Smooth muscle cell (in vitro differentiated cells): ENCODE measurements around the gene OTOF. TPM values are rescaled to one million over a fixed set of nuclear protein-coding genes. Genes with fewer than 3 reads are reported as not detected.

Source experiments
- DNase-seq: peaks from one replicate; lab custom pipeline; 2025; ENCODE audit not compliant: unreplicated experiment; lab: John Stamatoyannopoulos, UW
- H2AFZ ChIP-seq: fragments of 200-600 bp; sonication (generic); 2 replicates; pipeline ENCODE4 v1.6.0; 2016; ENCODE audit warnings: antibody characterized with exemption, low read depth, mild to moderate bottlenecking
- H3F3A ChIP-seq: fragments of 200-600 bp; sonication (generic); 2 replicates; pipeline ENCODE4 v1.6.0; 2017; ENCODE audit warnings: antibody characterized with exemption, low read depth
- H3K27ac ChIP-seq: fragments of 200-600 bp; sonication (generic); 2 replicates; pipeline ENCODE4 v1.5.1; 2016; ENCODE audit warnings: low read depth, mild to moderate bottlenecking
- H3K27me3 ChIP-seq: fragments of 200-600 bp; sonication (generic); 2 replicates; pipeline ENCODE4 v1.6.1; 2016; ENCODE audit warnings: low read depth, mild to moderate bottlenecking
- H3K36me3 ChIP-seq: fragments of 200-600 bp; sonication (generic); 2 replicates; pipeline ENCODE4 v1.5.1; 2016; ENCODE audit warnings: low read depth
- H3K4me1 ChIP-seq: fragments of 200-600 bp; sonication (generic); 2 replicates; pipeline ENCODE4 v1.5.1; 2016; ENCODE audit warnings: low read depth
- H3K4me2 ChIP-seq: fragments of 200-600 bp; sonication (generic); 2 replicates; pipeline ENCODE4 v1.6.0; 2016; ENCODE audit warnings: mild to moderate bottlenecking
- H3K4me3 ChIP-seq: fragments of 200-600 bp; sonication (generic); 2 replicates; pipeline ENCODE4 v1.5.1; 2016; ENCODE audit warnings: mild to moderate bottlenecking
- H3K79me2 ChIP-seq: fragments of 200-600 bp; sonication (generic); 2 replicates; pipeline ENCODE4 v1.6.0; 2016; ENCODE audit warnings: low read depth, mild to moderate bottlenecking
- H3K9ac ChIP-seq: fragments of 200-600 bp; sonication (generic); 2 replicates; pipeline ENCODE4 v1.6.0; 2016; ENCODE audit warnings: low read depth
- H3K9me3 ChIP-seq: fragments of 200-600 bp; sonication (generic); replicated peaks from 2 replicates; pipeline ENCODE4 v1.5.1; 2016; ENCODE audit warnings: low read depth
- H4K20me1 ChIP-seq: fragments of 200-600 bp; sonication (generic); 2 replicates; pipeline ENCODE4 v1.6.0; 2016; ENCODE audit warnings: low read depth
- CTCF ChIP-seq: fragments of 200-600 bp; sonication (generic); IDR thresholded peaks from 2 replicates; pipeline ENCODE4 v1.5.1; 2017; ENCODE audit warnings: borderline replicate concordance, mild to moderate bottlenecking, antibody characterized with exemption; ENCODE audit not compliant: insufficient read depth, poor library complexity, severe bottlenecking
- WGBS: methylation state at CpG from one replicate; pipeline ENCODE4 v1.1.7; 2016; ENCODE audit warnings: low lambda C conversion rate; 5-methylcytosine and 5-hydroxymethylcytosine counted together
- polyA plus RNA-seq: library from polyadenylated mRNA; unstranded; fragments of >200 nt; fragmentation: Nextera tagmentation; extraction: Ambion mirVana; gene quantifications from 2 replicates; pipeline ENCODE4 v1.2.1, GENCODE V29; 2016
- total RNA-seq: library from RNA; depleted of rRNA; stranded (reverse); fragments of >200 nt; gene quantifications from 2 replicates; pipeline ENCODE4 v1.2.3, GENCODE V29; 2014

Gene OTOF
- total and polyA plus RNA-seq, 2 experiments from 2014 or later: 0.05 TPM; not detected in 1

- no peaks in the 10 kb centered on the region for H3K4me1 ChIP-seq
- no peaks in the 10 kb centered on the region for H3F3A ChIP-seq
- no peaks in the 10 kb centered on the region for H3K79me2 ChIP-seq
- no peak for TF ChIP-seq CTCF
- no peaks in the 10 kb centered on the region for H3K27me3 ChIP-seq
- no peak overlapping the region for H3K4me2 ChIP-seq
- WGBS: 73% methylated on average over 5 of the region's 5 CpGs
- no peaks in the 10 kb centered on the region for H3K9me3 ChIP-seq
- no peak overlapping the region for H3K4me3 ChIP-seq
- no peak overlapping the region for H3K9ac ChIP-seq
- H3K27ac ChIP-seq: no peak overlapping the region
- H3K36me3 ChIP-seq: no peaks in the 10 kb centered on the region
- no peak for DNase-seq
- H2AFZ ChIP-seq: no peak overlapping the region
- no peaks in the 10 kb centered on the region for H4K20me1 ChIP-seq
These were observed 37.8 kb upstream of the OTOF start for GRCh38 chr2:26515771-26516170.

GRCh38 chr2:26514045-26514444, 36.1 kb upstream of the OTOF start:
- no peaks in the 10 kb centered on the region for H3K9me3 ChIP-seq
- no peak overlapping the region for H3K27ac ChIP-seq
- WGBS: 90% methylated on average over 7 of the region's 7 CpGs
- TF ChIP-seq CTCF: no peak
- H2AFZ ChIP-seq: no peak overlapping the region
- no peak for DNase-seq
- H3K4me1 ChIP-seq: no peaks in the 10 kb centered on the region
- H3K36me3 ChIP-seq: no peaks in the 10 kb centered on the region
- H3K27me3 ChIP-seq: peaks cover under 1% of the 10 kb centered on the region
- H3K4me3 ChIP-seq: no peak overlapping the region
- no peaks in the 10 kb centered on the region for H3F3A ChIP-seq
- H4K20me1 ChIP-seq: no peaks in the 10 kb centered on the region
- H3K9ac ChIP-seq: no peak overlapping the region
- H3K79me2 ChIP-seq: no peaks in the 10 kb centered on the region
- H3K4me2 ChIP-seq: no peak overlapping the region

- H3K4me3 ChIP-seq: no peak overlapping the region
- H3K36me3 ChIP-seq: no peaks in the 10 kb centered on the region
- H3F3A ChIP-seq: no peaks in the 10 kb centered on the region
- no peak overlapping the region for H3K27ac ChIP-seq
- no peaks in the 10 kb centered on the region for H3K9me3 ChIP-seq
- TF ChIP-seq CTCF: no peak
- no peaks in the 10 kb centered on the region for H4K20me1 ChIP-seq
- no peak overlapping the region for H3K4me2 ChIP-seq
- WGBS: 92% methylated on average over 9 of the region's 9 CpGs
- no peak overlapping the region for H3K9ac ChIP-seq
- no peak overlapping the region for H2AFZ ChIP-seq
- H3K4me1 ChIP-seq: no peaks in the 10 kb centered on the region
- no peak for DNase-seq
- H3K79me2 ChIP-seq: no peaks in the 10 kb centered on the region
- peaks cover 4% of the 10 kb centered on the region for H3K27me3 ChIP-seq
These were observed 35.3 kb upstream of the OTOF start for GRCh38 chr2:26513261-26513660.

- Histone ChIP-seq H2AFZ (no peak overlapping the region), H3K4me1 (no peaks in the 10 kb centered on the region), H3F3A (no peaks in the 10 kb centered on the region), H3K9me3 (no peaks in the 10 kb centered on the region), H3K9ac (no peak overlapping the region), H3K4me3 (no peak overlapping the region), H3K36me3 (no peaks in the 10 kb centered on the region), H3K27ac (no peak overlapping the region), H3K27me3 (peaks cover 4% of the 10 kb centered on the region), H4K20me1 (no peaks in the 10 kb centered on the region), H3K79me2 (no peaks in the 10 kb centered on the region), H3K4me2 (no peak overlapping the region)
- no peak for TF ChIP-seq CTCF
- WGBS: 95% methylated on average over 7 of the region's 7 CpGs
- DNase-seq: no peak
These were observed 33.5 kb upstream of the OTOF start for GRCh38 chr2:26511466-26511865.
